Spleen (tissue), 13 donors: ENCODE measurements around the gene ZC3H6. TPM values are rescaled to one million over a fixed set of nuclear protein-coding genes. Genes with fewer than 3 reads are reported as not detected.
A peak's percentile ranks its signal among the peaks of the same experiment; 100 is the strongest.

Source experiments
- DNase-seq: peaks from one replicate; pipeline ENCODE4 v3.0.0-alpha.2; 2020
- H3K27ac ChIP-seq, 8 donors: fragments of 200-600 bp; sonication (generic) in 7 of 8; 1 replicate in 4 of 8; 2 replicates in 4 of 8; pipeline versions ENCODE4 v1.5.0 to v1.8.0; 2016 to 2021; ENCODE audit warnings: inconsistent platforms in 4 of 8, mild to moderate bottlenecking in 4 of 8, moderate library complexity in 1 of 8
- H3K27me3 ChIP-seq, 7 donors: fragments of 200-600 bp; sonication (generic) in 6 of 7; replicated peaks in 1 of 7; 1 replicate in 4 of 7; 2 replicates in 3 of 7; pipeline versions ENCODE4 v1.5.0 to v1.8.0; 2016 to 2021; ENCODE audit warnings: inconsistent platforms in 3 of 7, mild to moderate bottlenecking in 1 of 7
- H3K36me3 ChIP-seq, 6 donors: fragments of 200-600 bp; sonication (generic) in 5 of 6; 1 replicate in 4 of 6; 2 replicates in 2 of 6; pipeline versions ENCODE4 v1.5.0 to v1.8.0; 2016 to 2021; ENCODE audit warnings: inconsistent platforms in 2 of 6
- H3K4me1 ChIP-seq, 6 donors: fragments of 200-600 bp; sonication (generic) in 5 of 6; 1 replicate in 3 of 6; 2 replicates in 3 of 6; pipeline versions ENCODE4 v1.5.0 to v1.8.0; 2016 to 2021; ENCODE audit warnings: inconsistent platforms in 3 of 6
- H3K4me3 ChIP-seq, 8 donors: fragments of 200-600 bp; sonication (generic) in 7 of 8; 1 replicate in 4 of 8; 2 replicates in 4 of 8; pipeline versions ENCODE4 v1.5.0 to v1.8.0; 2016 to 2021; ENCODE audit warnings: inconsistent platforms in 4 of 8, mild to moderate bottlenecking in 4 of 8, moderate library complexity in 2 of 8
- H3K9me3 ChIP-seq, 8 donors: fragments of 200-600 bp; sonication (generic) in 7 of 8; 1 replicate in 4 of 8; 2 replicates in 4 of 8; pipeline versions ENCODE4 v1.5.0 to v1.8.0; 2016 to 2021; ENCODE audit warnings: inconsistent platforms in 4 of 8
- CTCF ChIP-seq, 11 experiments: fragments of 200-600 bp in 7 of 11; fragments of 450-650 bp in 4 of 11; sonication (generic) in 4 of 11; IDR thresholded peaks in 8 of 11; conservative IDR thresholded peaks in 3 of 11; 1 replicate in 7 of 11; 2 replicates in 4 of 11; pipeline versions ENCODE4 v1.4.0 to v1.8.0; 2016 to 2021; ENCODE audit warnings: antibody characterized with exemption in 11 of 11, inconsistent platforms in 4 of 11, mild to moderate bottlenecking in 1 of 11
- POLR2A ChIP-seq, 3 donors: fragments of 450-650 bp; IDR thresholded peaks; one replicate each; pipeline ENCODE4 v1.5.1; 2017; ENCODE audit warnings: antibody characterized with exemption in 3 of 3, mild to moderate bottlenecking in 1 of 3
- POLR2AphosphoS5 ChIP-seq, 3 donors: sonication (generic); formaldehyde crosslinking; IDR thresholded peaks; one replicate each; pipeline ENCODE4 v1.5.1; 2017; ENCODE audit warnings: antibody characterized with exemption in 3 of 3
- WGBS, 5 donors: extraction: QIAGEN DNeasy Blood & Tissue Kit in 3 of 5; methylation state at CpG; one replicate each; pipeline versions ENCODE4 v1.1.5 to v1.1.7; 2013 to 2018; 5-methylcytosine and 5-hydroxymethylcytosine counted together
- intact Hi-C: fragments of 100-400 bp; cut with DNase I; formaldehyde crosslinking; loops from one replicate; pipeline ENCODE4 v1.15.0; 2023; ENCODE audit warnings: low total_unique reads
- long read RNA-seq, 2 donors: transcript quantifications; one replicate each; lab custom pipeline, GENCODE V29; 2026
- polyA plus RNA-seq, 3 donors: library from polyadenylated mRNA; stranded (reverse); fragments of 200-250 nt; gene quantifications; one replicate each; pipeline ENCODE4 v1.2.1, GENCODE V29; 2013
- total RNA-seq, 7 donors: library from RNA; depleted of rRNA in 3 of 7; stranded (reverse); fragments of >200 nt in 3 of 7; fragmentation: NEBNext Ultra II Directional in 4 of 7; extraction: Animal tissue kit (Norgen Biotek cat#: 25700) in 4 of 7; gene quantifications; one replicate each; pipeline versions ENCODE4 v1.1.0 to v1.2.1, GENCODE V29; 2016 to 2021
- donor health status: healthy with polysubstance abuse.
- donor health status: DM: no; HTN: no; CAD: no; lungs with moderate emphysema.
- donor health status: DM: no; HTN: no; CAD: no.
- donor health status: Bipolar disorder and iron deficiency.
- donor health status: healthy.
- donor health status: DM: no; HTN: no; CAD: no.
- donor health status: DM: yes; HTN: yes; CAD: no.

ZC3H6 gene
- total RNA-seq, result 10 to 100 TPM; 12.4 to 28.9 (median 16.9) TPM
- polyA plus RNA-seq, result 1 to 10 TPM; 1.9 to 2.8 (median 2.2) TPM
- long read RNA-seq, donor 1, result 0 reads
- long read RNA-seq, donor 2, result 0 reads

- Histone ChIP-seq H3K4me1 (peaks cover 9 to 43% (median 25%) of the 10 kb centered on the region in 6 donors), H3K27ac (peak within 1 kb of the TSS; percentile 96 to 100 (median 100)), H3K27me3 (no peaks in the 10 kb centered on the region), H3K9me3 (no peaks in the 10 kb centered on the region), H3K36me3 (no peaks in the 10 kb centered on the region), H3K4me3 (peak within 1 kb of the TSS; percentile 54 to 85 (median 64))
- intact Hi-C loops, result no loop called here
- peak; percentile 100 for DNase-seq
- peak; percentile 99 for TF ChIP-seq POLR2AphosphoS5 (IDR thresholded peaks at IDR 0.05)
- peak; percentile 90 to 97 (median 96) for TF ChIP-seq POLR2A (IDR thresholded peaks at IDR 0.05)
- TF ChIP-seq CTCF (IDR thresholded peaks at IDR 0.05 in 8 of 11, conservative IDR thresholded peaks at IDR 0.05 in 3 of 11), result peak in 9 of 11 experiments; percentile 29 to 69 (median 43)
- WGBS, 5 donors, result 0 to 1% (median 0%) methylated on average over 16 to 60 of the region's 60 CpGs
Observed at GRCh38 chr2:112275311-112275886, at the start of gene ZC3H6. Gene ZC3H6, plus strand, starts transcription at chr2:112275597. Its CDS starts 398 bp downstream, at chr2:112275995.

DNA sequence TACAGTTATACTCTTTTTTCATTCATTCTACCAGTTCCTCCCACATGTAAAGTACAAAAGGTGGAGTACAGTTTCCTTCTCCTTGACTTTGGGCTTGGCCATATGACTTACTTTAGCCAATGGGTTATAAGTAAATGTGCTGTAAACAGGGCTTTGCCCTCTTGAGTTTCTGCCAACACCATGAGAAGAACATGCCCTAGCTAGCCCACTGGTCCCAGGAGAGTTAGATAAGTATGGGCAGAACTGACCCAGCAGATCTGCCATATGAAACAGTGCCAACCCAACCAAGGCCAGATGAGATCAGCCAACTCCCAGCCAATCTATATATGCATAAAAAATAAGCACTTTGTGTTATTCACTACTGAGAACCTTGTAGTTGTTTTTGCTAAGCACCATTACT, 46.0 kb upstream of the ZC3H6 start:
- Histone ChIP-seq H3K9me3 (no peaks in the 10 kb centered on the region), H3K4me3 (no peak overlapping the region), H3K27ac (peak overlapping the region; percentile 10 to 77 (median 64)), H3K27me3 (no peaks in the 10 kb centered on the region), H3K4me1 (no peaks in the 10 kb centered on the region), H3K36me3 (peaks cover 0 to 95% (median 15%) of the 10 kb centered on the region in 6 donors)
- intact Hi-C loops, result no loop called here
- no peak for TF ChIP-seq POLR2A (IDR thresholded peaks at IDR 0.05)
- TF ChIP-seq POLR2AphosphoS5 (IDR thresholded peaks at IDR 0.05), result peak in 1 of 3 donors; percentile 64
- no peak for TF ChIP-seq CTCF (IDR thresholded peaks at IDR 0.05 in 8 of 11, conservative IDR thresholded peaks at IDR 0.05 in 3 of 11)
- no peak for DNase-seq

GRCh38 chr2:112230371-112230770, 45.0 kb upstream of the ZC3H6 start:
- Histone ChIP-seq H3K9me3 (no peaks in the 10 kb centered on the region), H3K4me3 (no peak overlapping the region), H3K36me3 (peaks cover 0 to 95% (median 16%) of the 10 kb centered on the region in 6 donors), H3K4me1 (no peaks in the 10 kb centered on the region), H3K27me3 (no peaks in the 10 kb centered on the region), H3K27ac (peak overlapping the region in 5 of 8 donors; percentile 49 to 77 (median 69))
- 92 to 98% (median 96%) methylated on average over 3 of the region's 3 CpGs for WGBS, 5 donors
- no peak for TF ChIP-seq POLR2AphosphoS5 (IDR thresholded peaks at IDR 0.05)
- TF ChIP-seq CTCF (IDR thresholded peaks at IDR 0.05 in 8 of 11, conservative IDR thresholded peaks at IDR 0.05 in 3 of 11), result no peak
- no peak for TF ChIP-seq POLR2A (IDR thresholded peaks at IDR 0.05)
- intact Hi-C loops, result no loop called here
- DNase-seq, result no peak

DNA sequence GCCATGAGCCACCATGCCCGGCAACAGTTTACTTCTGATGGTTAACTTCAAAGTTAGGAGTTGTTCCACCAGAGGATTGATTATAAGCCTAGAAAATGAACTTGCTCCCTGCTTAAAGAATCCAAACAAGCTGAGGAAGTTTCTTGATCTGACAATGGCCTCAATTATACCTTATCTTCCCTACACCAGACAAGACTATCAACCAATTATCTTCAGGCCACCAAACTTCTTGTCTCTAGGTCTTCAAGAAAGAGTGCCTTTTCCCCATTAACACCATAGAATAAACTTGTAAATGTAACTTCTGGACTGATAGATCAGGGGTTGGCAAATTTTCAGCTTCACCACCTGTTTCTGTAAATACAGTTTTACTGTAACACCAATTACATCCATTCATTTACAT, 35.5 kb upstream of the ZC3H6 start:
- DNase-seq, result no peak
- Histone ChIP-seq H3K27ac (no peak overlapping the region), H3K27me3 (no peaks in the 10 kb centered on the region), H3K4me3 (no peak overlapping the region), H3K9me3 (no peaks in the 10 kb centered on the region), H3K36me3 (peaks cover 0 to 62% (median 16%) of the 10 kb centered on the region in 6 donors), H3K4me1 (peaks cover 0 to 3% (median 0%) of the 10 kb centered on the region in 6 donors)
- TF ChIP-seq POLR2AphosphoS5 (IDR thresholded peaks at IDR 0.05) (no peak), POLR2A (IDR thresholded peaks at IDR 0.05) (no peak), CTCF (IDR thresholded peaks at IDR 0.05 in 8 of 11, conservative IDR thresholded peaks at IDR 0.05 in 3 of 11) (no peak)
- WGBS, 5 donors, result 93 to 100% (median 100%) methylated on average over 1 of the region's 1 CpG
- intact Hi-C loops, result no loop called here
